Measurements from ENCODE around the gene SMCHD1. TPM values are rescaled to one million over a fixed set of nuclear protein-coding genes. Genes with fewer than 3 reads are reported as not detected.

SMCHD1 gene
- 71.2 to 73.5 TPM (median 71.7 TPM) in 3 replicates for total RNA-seq

GRCh38 chr18:2655178-2655953 is at the start of gene SMCHD1:
Gene SMCHD1 (plus strand): TSS chr18:2655726. CDS start chr18:2656076, 350 bp downstream.
- no peaks in the 10 kb centered on the region for H3K36me3 Mint-ChIP-seq
- DNase-seq (ENCODE audit: low spot score in 2 of 2, unreplicated experiment in 2 of 2) = peak; percentile 72 to 85
- peaks cover 2% of the 10 kb centered on the region for H3K27me3 Mint-ChIP-seq (ENCODE audit: low read depth)
- no peak for TF ChIP-seq CTCF (IDR thresholded peaks at IDR 0.05; ENCODE audit: unreplicated experiment)
- peaks cover 30% of the 10 kb centered on the region for H3K4me1 Mint-ChIP-seq
- peak within 1 kb of the TSS; percentile 93 for H3K4me3 Mint-ChIP-seq
- H3K27ac Mint-ChIP-seq = peak within 1 kb of the TSS; percentile 97
- H3K9me3 Mint-ChIP-seq = no peaks in the 10 kb centered on the region

GRCh38 chr18:2606335-2606734 is 49.2 kb upstream of the SMCHD1 start:
- Mint-ChIP-seq H3K4me1 (no peaks in the 10 kb centered on the region), H3K36me3 (peaks cover 1% of the 10 kb centered on the region), H3K27me3 (ENCODE audit: low read depth) (no peaks in the 10 kb centered on the region), H3K4me3 (no peak overlapping the region), H3K9me3 (no peaks in the 10 kb centered on the region), H3K27ac (no peak overlapping the region)
- DNase-seq (ENCODE audit: low spot score in 2 of 2, unreplicated experiment in 2 of 2) = no peak
- no peak for TF ChIP-seq CTCF (IDR thresholded peaks at IDR 0.05; ENCODE audit: unreplicated experiment)

GRCh38 chr18:2609604-2610003 is 45.9 kb upstream of the SMCHD1 start:
- Mint-ChIP-seq H3K27me3 (ENCODE audit: low read depth) (no peaks in the 10 kb centered on the region), H3K4me3 (no peak overlapping the region), H3K9me3 (no peaks in the 10 kb centered on the region), H3K4me1 (no peaks in the 10 kb centered on the region), H3K36me3 (peaks cover 15% of the 10 kb centered on the region), H3K27ac (no peak overlapping the region)
- DNase-seq (ENCODE audit: low spot score in 2 of 2, unreplicated experiment in 2 of 2) = no peak
- TF ChIP-seq CTCF (IDR thresholded peaks at IDR 0.05; ENCODE audit: unreplicated experiment) = no peak

- TF ChIP-seq CTCF (IDR thresholded peaks at IDR 0.05; ENCODE audit: unreplicated experiment) = no peak
- Mint-ChIP-seq H3K27me3 (ENCODE audit: low read depth) (no peaks in the 10 kb centered on the region), H3K27ac (no peak overlapping the region), H3K4me3 (no peak overlapping the region), H3K9me3 (no peaks in the 10 kb centered on the region), H3K4me1 (no peaks in the 10 kb centered on the region), H3K36me3 (peaks cover 23% of the 10 kb centered on the region)
- no peak for DNase-seq (ENCODE audit: low spot score in 2 of 2, unreplicated experiment in 2 of 2)
Observed at GRCh38 chr18:2610549-2610948, 45.0 kb upstream of the SMCHD1 start.

- H3K4me1 Mint-ChIP-seq = no peaks in the 10 kb centered on the region
- H3K27me3 Mint-ChIP-seq (ENCODE audit: low read depth) = no peaks in the 10 kb centered on the region
- TF ChIP-seq CTCF (IDR thresholded peaks at IDR 0.05; ENCODE audit: unreplicated experiment) = no peak
- no peak overlapping the region for H3K4me3 Mint-ChIP-seq
- H3K36me3 Mint-ChIP-seq = peaks cover 23% of the 10 kb centered on the region
- no peak overlapping the region for H3K27ac Mint-ChIP-seq
- no peaks in the 10 kb centered on the region for H3K9me3 Mint-ChIP-seq
- DNase-seq (ENCODE audit: low spot score in 2 of 2, unreplicated experiment in 2 of 2) = no peak
Observed at GRCh38 chr18:2612996-2613395, 42.5 kb upstream of the SMCHD1 start.
